Activated naive CD4-positive, alpha-beta T cell treated with anti-CD3 and anti-CD28 coated beads, Interleukin-2, amount 10 ng/mL, durations not matched to agents 7 days and 5 days (primary cell): ENCODE results near the gene TMEM25.
A peak's percentile ranks its signal among the peaks of the same experiment; 100 is the strongest.
"Not testable (repeated sequence)": the region's sequence is repeated elsewhere in the genome, so short reads cannot be mapped to it uniquely, and the experiment has no call there.

Source experiments
- CTCF ChIA-PET: fragments of 350-600 bp; sonication (Branson Sonifier 250); formaldehyde crosslinking; loops from one replicate; lab custom pipeline; 2021; ENCODE audit warnings: antibody characterized with exemption; lab: Charles Lee
- DNase-seq: peaks from one replicate; pipeline ENCODE4 v3.0.0-alpha.2; 2020
- H3K27ac Mint-ChIP-seq: one replicate; pipeline ENCODE4 v1.8.0; 2021; ENCODE audit warnings: mild to moderate bottlenecking, moderate library complexity, mixed read lengths
- H3K27me3 Mint-ChIP-seq: one replicate; pipeline ENCODE4 v1.8.0; 2021; ENCODE audit warnings: mild to moderate bottlenecking, mixed read lengths
- H3K36me3 Mint-ChIP-seq: one replicate; pipeline ENCODE4 v1.8.0; 2021; ENCODE audit warnings: mixed read lengths
- H3K4me1 Mint-ChIP-seq: one replicate; pipeline ENCODE4 v1.8.0; 2021; ENCODE audit warnings: mixed read lengths
- H3K4me3 Mint-ChIP-seq: one replicate; pipeline ENCODE4 v1.8.0; 2021; ENCODE audit warnings: mild to moderate bottlenecking, moderate library complexity, mixed read lengths
- H3K9me3 Mint-ChIP-seq: one replicate; pipeline ENCODE4 v1.8.0; 2021; ENCODE audit warnings: mixed read lengths

Gene TMEM25

DNA sequence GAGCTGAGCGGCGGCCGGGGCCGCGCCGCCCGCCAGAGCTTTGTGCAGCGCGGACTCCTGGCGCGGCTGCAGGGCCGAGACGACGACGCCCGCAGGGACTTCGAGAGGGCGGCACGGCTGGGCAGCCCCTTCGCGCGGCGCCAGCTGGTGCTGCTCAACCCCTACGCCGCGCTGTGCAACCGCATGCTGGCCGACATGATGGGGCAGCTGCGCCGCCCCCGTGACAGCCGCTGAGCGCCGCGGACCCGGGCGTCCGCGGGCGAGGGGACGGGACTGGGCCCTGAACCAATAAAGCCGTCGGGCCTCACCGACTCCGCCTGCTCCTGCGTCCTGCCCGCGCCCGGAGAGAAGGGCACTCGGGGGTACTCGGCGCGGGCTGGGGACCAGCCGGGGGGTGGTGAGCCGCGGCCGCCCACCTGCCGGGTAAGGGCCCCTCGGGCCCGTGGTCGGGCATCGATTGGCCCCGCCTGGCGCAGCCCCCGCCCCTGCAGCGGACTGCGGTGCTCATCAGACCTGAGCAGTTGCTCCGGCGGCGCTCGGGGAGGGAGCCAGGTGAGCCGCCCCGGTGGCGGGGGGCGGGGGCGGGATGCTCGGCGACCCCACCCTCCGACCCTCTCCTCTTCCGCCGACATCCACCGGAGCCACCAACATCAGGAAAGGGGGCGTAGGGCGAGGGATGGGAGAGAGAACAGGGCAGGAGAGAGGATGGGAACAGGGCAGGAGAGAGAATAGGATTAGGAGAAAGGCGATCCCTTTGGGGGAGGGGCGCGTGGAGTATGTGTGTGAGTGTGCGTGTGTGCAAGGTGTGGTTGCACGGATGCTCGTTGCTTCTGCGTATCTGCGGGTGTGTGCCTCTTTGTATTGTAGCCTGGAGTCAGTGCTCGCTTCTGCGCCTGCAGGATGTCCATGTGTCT, at the start of gene TMEM25:
Gene TMEM25, plus strand, starts transcription at position 510 of the 914 bp plus-strand sequence. CDS start 610 bp downstream, outside the sequence.
- DNase-seq, result peak; percentile 84
- no peaks in the 10 kb centered on the region for H3K27me3 Mint-ChIP-seq
- H3K4me1 Mint-ChIP-seq, result peaks cover 27% of the 10 kb centered on the region
- peaks cover 8% of the 10 kb centered on the region for H3K36me3 Mint-ChIP-seq
- no peaks in the 10 kb centered on the region for H3K9me3 Mint-ChIP-seq
- peak within 1 kb of the TSS; percentile 92 for H3K4me3 Mint-ChIP-seq
- CTCF ChIA-PET, result no interaction called here
- H3K27ac Mint-ChIP-seq, result peak within 1 kb of the TSS; percentile 87

DNA sequence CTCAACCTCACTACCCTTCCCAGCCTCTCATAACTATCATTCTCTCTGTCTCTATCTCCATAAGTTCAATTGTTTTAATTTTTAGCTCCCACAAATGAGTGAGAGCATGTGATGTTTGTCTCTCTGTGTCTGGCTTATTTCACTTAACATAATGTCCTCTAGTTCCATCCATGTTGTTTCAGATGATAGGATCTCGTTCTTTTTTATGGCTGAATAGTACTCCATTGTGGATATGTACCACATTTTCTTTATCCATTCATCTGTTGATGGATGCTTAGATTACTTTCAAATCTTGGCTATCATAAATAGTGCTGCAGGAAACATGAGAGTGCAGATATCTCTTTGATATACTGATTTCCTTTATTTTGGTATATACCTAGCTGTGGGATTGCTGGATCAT, 49.8 kb upstream of the TMEM25 start:
- DNase-seq, H3K27me3 Mint-ChIP-seq, H3K9me3 Mint-ChIP-seq, H3K4me3 Mint-ChIP-seq, H3K4me1 Mint-ChIP-seq, CTCF ChIA-PET: not testable (repeated sequence)
- Mint-ChIP-seq H3K27ac (peak overlapping the region; percentile 6), H3K36me3 (peaks cover 63% of the 10 kb centered on the region)

DNA sequence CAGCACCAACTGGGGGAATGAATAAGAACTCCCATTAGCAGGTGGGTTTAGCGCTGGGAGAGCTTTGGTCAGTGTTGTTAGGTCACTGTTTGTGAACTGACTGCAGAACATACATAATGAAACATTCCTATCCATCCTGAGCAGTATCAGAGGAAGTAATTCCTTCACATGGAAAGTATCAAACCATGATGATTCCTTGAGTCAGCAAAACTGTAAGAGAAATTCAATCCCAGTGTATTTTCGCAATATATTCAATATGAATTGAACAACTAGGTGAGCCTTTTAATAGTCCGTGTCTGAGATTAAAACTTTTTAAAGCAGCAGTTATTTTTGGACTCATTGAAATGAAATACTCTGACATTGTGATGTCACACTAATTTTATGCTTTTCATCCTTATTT, 46.6 kb upstream of the TMEM25 start:
- H3K27ac Mint-ChIP-seq, result peak overlapping the region; percentile 3
- H3K9me3 Mint-ChIP-seq, result no peaks in the 10 kb centered on the region
- peaks cover 55% of the 10 kb centered on the region for H3K36me3 Mint-ChIP-seq
- CTCF ChIA-PET, result interaction anchor here (0.9 kb wide), 1 partner anchor 16 kb away, joined by 3 read pairs; no protein-coding TSS in a partner anchor
- H3K4me1 Mint-ChIP-seq, result no peaks in the 10 kb centered on the region
- no peaks in the 10 kb centered on the region for H3K27me3 Mint-ChIP-seq
- no peak overlapping the region for H3K4me3 Mint-ChIP-seq
- DNase-seq, result no peak

DNA sequence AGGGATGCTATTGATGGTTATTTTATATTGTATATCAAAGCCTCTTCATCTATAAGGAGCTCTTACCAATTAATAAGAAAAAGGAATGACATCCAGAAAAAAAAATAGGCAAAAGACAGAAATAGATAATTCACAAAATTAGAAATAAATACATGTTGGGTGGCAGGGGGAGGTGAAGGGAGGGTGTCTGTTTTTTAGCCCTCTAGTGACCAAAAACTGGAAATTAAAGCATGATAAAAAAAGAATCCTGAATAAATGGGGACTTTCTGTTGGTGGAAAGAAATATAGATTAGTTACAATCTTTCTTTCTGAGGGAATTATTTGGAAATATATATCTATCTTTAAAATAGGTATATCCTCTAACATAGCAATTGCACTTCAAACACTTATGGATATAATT, 45.7 kb upstream of the TMEM25 start:
- DNase-seq, result no peak

DNA sequence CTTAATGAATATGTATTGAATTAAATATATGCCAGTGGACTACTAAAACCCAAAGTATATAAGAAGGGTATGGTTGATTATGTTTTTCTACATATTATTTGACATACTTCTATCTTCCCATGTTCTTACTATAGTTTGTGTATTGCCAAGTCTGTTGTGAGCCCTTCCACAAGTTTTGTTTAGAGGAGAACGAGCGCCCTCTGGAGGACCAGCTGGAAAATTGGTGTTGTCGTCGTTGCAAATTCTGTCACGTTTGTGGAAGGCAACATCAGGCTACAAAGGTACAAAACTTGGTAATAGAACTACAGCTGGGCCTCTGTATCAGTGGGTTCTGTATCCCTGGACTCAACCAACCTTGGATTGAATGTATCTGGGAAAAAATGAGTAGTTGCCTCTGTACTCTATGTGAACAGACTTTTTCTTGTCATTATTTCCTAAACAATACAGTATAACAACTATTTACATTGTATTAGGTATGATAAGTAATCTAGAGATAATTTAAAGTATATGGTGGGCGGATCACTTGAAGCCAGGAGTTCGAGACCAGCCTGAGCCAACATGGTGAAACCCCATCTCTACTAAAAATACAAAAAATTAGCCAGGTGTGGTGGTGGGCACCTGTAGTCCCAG, 42.4 kb upstream of the TMEM25 start:
- peaks cover 50% of the 10 kb centered on the region for H3K36me3 Mint-ChIP-seq
- peak; percentile 86 for DNase-seq
- H3K27me3 Mint-ChIP-seq, result no peaks in the 10 kb centered on the region
- no peak overlapping the region for H3K4me3 Mint-ChIP-seq
- CTCF ChIA-PET, result interaction anchor here (0.7 to 1.9 kb wide), 18 partner anchors 16 to 193 kb away, joined by 3 to 10 read pairs (median 4); partner anchors contain the start of gene UBE4A
- no peaks in the 10 kb centered on the region for H3K4me1 Mint-ChIP-seq
- H3K27ac Mint-ChIP-seq, result peak overlapping the region; percentile 0
- no peaks in the 10 kb centered on the region for H3K9me3 Mint-ChIP-seq

More for the DNA sequence above, 45.7 kb upstream of the TMEM25 start:
- H3K27ac Mint-ChIP-seq, result no peak overlapping the region
- H3K4me3 Mint-ChIP-seq, result no peak overlapping the region
- peaks cover 59% of the 10 kb centered on the region for H3K36me3 Mint-ChIP-seq
- H3K9me3 Mint-ChIP-seq, result no peaks in the 10 kb centered on the region
- CTCF ChIA-PET, result no interaction called here
- no peaks in the 10 kb centered on the region for H3K4me1 Mint-ChIP-seq
- no peaks in the 10 kb centered on the region for H3K27me3 Mint-ChIP-seq

DNA sequence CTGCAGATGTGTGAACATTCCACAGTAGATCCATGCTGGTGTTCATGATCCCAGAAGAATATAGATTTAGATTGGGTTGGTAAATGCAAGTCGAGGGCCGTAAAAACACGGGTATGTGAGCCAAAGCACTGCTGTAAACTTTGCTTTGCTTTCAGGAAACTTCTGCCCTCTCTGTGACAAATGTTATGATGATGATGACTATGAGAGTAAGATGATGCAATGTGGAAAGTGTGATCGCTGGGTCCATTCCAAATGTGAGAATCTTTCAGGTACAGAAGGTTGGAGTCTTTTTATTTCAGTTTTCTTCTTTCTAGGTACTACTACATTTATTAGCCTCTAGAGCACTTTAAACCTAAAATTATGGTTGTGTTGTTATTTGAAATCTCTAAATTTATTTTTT, 40.0 kb upstream of the TMEM25 start:
- DNase-seq, result no peak
- Mint-ChIP-seq H3K4me3 (no peak overlapping the region), H3K36me3 (peaks cover 54% of the 10 kb centered on the region), H3K4me1 (no peaks in the 10 kb centered on the region), H3K9me3 (no peaks in the 10 kb centered on the region), H3K27ac (no peak overlapping the region), H3K27me3 (no peaks in the 10 kb centered on the region)
- CTCF ChIA-PET, result interaction anchor here (0.9 to 1.8 kb wide), 2 partner anchors 117 to 138 kb away, joined by 3 to 5 read pairs; no protein-coding TSS in a partner anchor

DNA sequence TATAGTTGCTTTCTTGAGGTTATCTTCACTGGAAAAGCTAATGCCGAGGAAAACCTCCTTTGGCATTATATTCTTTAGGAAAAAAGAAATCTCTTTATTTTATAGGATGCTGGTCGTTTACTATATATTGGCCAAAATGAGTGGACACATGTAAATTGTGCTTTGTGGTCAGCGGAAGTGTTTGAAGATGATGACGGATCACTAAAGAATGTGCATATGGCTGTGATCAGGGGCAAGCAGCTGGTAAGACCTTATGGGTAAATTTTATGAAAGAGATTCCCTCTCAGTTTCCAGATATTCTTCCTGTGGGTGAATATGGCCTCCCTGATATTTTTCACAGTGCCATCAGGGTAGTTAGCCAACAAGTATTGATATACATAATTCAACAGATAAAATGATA, 33.2 kb upstream of the TMEM25 start:
- peaks cover 63% of the 10 kb centered on the region for H3K36me3 Mint-ChIP-seq
- H3K4me3 Mint-ChIP-seq, result no peak overlapping the region
- no peak for DNase-seq
- H3K27me3 Mint-ChIP-seq, result no peaks in the 10 kb centered on the region
- CTCF ChIA-PET, result no interaction called here
- H3K4me1 Mint-ChIP-seq, result no peaks in the 10 kb centered on the region
- H3K27ac Mint-ChIP-seq, result no peak overlapping the region
- H3K9me3 Mint-ChIP-seq, result no peaks in the 10 kb centered on the region

DNA sequence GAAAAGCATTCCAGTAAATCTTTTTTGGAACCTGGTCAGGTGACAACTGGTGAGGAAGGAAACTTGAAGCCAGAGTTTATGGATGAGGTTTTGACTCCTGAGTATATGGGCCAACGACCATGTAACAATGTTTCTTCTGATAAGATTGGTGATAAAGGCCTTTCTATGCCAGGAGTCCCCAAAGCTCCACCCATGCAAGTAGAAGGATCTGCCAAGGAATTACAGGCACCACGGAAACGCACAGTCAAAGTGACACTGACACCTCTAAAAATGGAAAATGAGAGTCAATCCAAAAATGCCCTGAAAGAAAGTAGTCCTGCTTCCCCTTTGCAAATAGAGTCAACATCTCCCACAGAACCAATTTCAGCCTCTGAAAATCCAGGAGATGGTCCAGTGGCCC, 27.8 kb upstream of the TMEM25 start:
- DNase-seq, result no peak
- Mint-ChIP-seq H3K4me1 (no peaks in the 10 kb centered on the region), H3K9me3 (no peaks in the 10 kb centered on the region), H3K27ac (no peak overlapping the region), H3K27me3 (no peaks in the 10 kb centered on the region), H3K4me3 (no peak overlapping the region), H3K36me3 (peaks cover 71% of the 10 kb centered on the region)
- CTCF ChIA-PET, result no interaction called here

DNA sequence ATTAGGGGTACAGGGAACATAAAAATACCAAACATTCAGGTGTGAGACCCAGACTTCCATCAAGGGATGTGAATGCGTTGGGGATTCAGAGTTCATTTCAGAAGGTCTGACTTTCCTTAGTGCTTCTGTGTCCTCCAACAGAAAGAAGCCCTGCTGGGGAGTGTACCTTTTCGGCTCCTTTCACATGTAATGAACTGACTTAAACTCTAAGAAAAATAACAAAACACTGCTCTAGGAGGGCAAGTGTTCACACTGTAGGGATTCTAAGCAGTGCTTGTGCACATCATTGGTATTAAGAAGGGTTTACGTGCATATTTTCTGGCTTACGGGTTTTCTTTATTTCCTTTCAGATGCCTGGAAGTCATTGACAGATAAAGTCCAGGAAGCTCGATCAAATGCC, 19.4 kb upstream of the TMEM25 start:
- DNase-seq, result no peak
- H3K9me3 Mint-ChIP-seq, result no peaks in the 10 kb centered on the region
- peaks cover 8% of the 10 kb centered on the region for H3K4me1 Mint-ChIP-seq
- H3K4me3 Mint-ChIP-seq, result no peak overlapping the region
- H3K27ac Mint-ChIP-seq, result no peak overlapping the region
- H3K27me3 Mint-ChIP-seq, result no peaks in the 10 kb centered on the region
- H3K36me3 Mint-ChIP-seq, result peaks cover 48% of the 10 kb centered on the region
- CTCF ChIA-PET, result no interaction called here

DNA sequence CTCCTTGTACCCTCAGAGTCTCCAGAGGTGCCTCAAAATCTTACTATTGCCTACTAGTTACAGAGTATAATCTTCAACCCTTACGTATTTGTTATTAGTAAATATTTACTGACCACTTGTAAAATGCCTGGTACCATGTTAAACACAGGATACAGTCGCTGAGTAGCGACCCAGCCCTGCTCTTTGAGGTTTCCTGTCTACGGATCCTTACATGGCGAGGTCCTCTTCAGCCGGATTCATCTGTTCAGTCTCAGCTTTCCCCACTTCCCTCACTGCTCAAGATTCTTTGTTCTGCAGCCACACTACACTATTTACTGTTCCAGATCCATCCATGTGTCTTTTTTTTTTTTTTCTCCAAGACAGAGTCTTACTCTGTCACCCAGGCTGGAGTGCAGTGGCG, 16.9 kb upstream of the TMEM25 start:
- H3K4me3 Mint-ChIP-seq, result no peak overlapping the region
- peaks cover 49% of the 10 kb centered on the region for H3K36me3 Mint-ChIP-seq
- peak overlapping the region; percentile 79 for H3K27ac Mint-ChIP-seq
- no peaks in the 10 kb centered on the region for H3K27me3 Mint-ChIP-seq
- H3K4me1 Mint-ChIP-seq, result peaks cover 8% of the 10 kb centered on the region
- H3K9me3 Mint-ChIP-seq, result no peaks in the 10 kb centered on the region
- CTCF ChIA-PET, result no interaction called here
- DNase-seq, result peak; percentile 27

DNA sequence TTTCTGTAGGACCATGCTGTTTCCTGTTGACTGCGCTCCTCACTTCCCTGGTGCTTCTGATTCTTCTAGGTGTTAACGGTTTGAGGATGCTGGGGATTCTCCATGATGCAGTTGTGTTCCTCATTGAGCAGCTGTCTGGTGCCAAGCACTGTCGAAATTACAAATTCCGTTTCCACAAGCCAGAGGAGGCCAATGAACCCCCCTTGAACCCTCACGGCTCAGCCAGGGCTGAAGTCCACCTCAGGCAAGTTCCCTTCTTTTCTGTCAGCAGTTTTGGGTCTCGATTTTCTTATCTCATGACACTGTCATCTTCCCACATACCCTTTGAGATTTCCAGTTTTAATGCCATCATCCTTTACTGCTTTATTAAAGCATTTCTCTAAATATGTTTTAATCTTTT, 11.4 kb upstream of the TMEM25 start:
- no peaks in the 10 kb centered on the region for H3K9me3 Mint-ChIP-seq
- H3K27me3 Mint-ChIP-seq, result no peaks in the 10 kb centered on the region
- peaks cover 51% of the 10 kb centered on the region for H3K36me3 Mint-ChIP-seq
- DNase-seq, result no peak
- peaks cover 2% of the 10 kb centered on the region for H3K4me1 Mint-ChIP-seq
- H3K4me3 Mint-ChIP-seq, result no peak overlapping the region
- peak overlapping the region; percentile 20 for H3K27ac Mint-ChIP-seq
- CTCF ChIA-PET, result no interaction called here

DNA sequence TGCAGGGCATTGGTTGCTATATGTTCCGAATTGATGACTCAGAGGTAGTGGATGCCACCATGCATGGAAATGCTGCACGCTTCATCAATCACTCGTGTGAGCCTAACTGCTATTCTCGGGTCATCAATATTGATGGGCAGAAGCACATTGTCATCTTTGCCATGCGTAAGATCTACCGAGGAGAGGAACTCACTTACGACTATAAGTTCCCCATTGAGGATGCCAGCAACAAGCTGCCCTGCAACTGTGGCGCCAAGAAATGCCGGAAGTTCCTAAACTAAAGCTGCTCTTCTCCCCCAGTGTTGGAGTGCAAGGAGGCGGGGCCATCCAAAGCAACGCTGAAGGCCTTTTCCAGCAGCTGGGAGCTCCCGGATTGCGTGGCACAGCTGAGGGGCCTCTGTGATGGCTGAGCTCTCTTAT, 9.1 kb upstream of the TMEM25 start:
- H3K36me3 Mint-ChIP-seq, result peaks cover 46% of the 10 kb centered on the region
- no peak overlapping the region for H3K27ac Mint-ChIP-seq
- CTCF ChIA-PET, result no interaction called here
- no peak overlapping the region for H3K4me3 Mint-ChIP-seq
- peaks cover 3% of the 10 kb centered on the region for H3K4me1 Mint-ChIP-seq
- H3K27me3 Mint-ChIP-seq, result no peaks in the 10 kb centered on the region
- no peaks in the 10 kb centered on the region for H3K9me3 Mint-ChIP-seq
- DNase-seq, result no peak

DNA sequence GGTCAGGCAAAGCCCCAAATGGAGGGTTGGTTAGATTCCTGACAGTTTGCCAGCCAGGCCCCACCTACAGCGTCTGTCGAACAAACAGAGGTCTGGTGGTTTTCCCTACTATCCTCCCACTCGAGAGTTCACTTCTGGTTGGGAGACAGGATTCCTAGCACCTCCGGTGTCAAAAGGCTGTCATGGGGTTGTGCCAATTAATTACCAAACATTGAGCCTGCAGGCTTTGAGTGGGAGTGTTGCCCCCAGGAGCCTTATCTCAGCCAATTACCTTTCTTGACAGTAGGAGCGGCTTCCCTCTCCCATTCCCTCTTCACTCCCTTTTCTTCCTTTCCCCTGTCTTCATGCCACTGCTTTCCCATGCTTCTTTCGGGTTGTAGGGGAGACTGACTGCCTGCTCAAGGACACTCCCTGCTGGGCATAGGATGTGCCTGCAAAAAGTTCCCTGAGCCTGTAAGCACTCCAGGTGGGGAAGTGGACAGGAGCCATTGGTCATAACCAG, 8.4 kb upstream of the TMEM25 start:
- Mint-ChIP-seq H3K9me3 (no peaks in the 10 kb centered on the region), H3K4me3 (no peak overlapping the region), H3K27ac (no peak overlapping the region), H3K36me3 (peaks cover 48% of the 10 kb centered on the region), H3K27me3 (no peaks in the 10 kb centered on the region), H3K4me1 (peaks cover 4% of the 10 kb centered on the region)
- CTCF ChIA-PET, result no interaction called here
- DNase-seq, result no peak

DNA sequence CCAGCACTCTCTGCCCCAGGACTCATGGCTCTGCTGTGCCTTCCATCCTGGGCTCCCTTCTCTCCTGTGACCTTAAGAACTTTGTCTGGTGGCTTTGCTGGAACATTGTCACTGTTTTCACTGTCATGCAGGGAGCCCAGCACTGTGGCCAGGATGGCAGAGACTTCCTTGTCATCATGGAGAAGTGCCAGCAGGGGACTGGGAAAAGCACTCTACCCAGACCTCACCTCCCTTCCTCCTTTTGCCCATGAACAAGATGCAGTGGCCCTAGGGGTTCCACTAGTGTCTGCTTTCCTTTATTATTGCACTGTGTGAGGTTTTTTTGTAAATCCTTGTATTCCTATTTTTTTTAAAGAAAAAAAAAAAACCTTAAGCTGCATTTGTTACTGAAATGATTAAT, 6.6 kb upstream of the TMEM25 start:
- H3K9me3 Mint-ChIP-seq, result no peaks in the 10 kb centered on the region
- H3K27me3 Mint-ChIP-seq, result no peaks in the 10 kb centered on the region
- no peak overlapping the region for H3K4me3 Mint-ChIP-seq
- H3K4me1 Mint-ChIP-seq, result peaks cover 10% of the 10 kb centered on the region
- H3K27ac Mint-ChIP-seq, result no peak overlapping the region
- DNase-seq, result no peak
- H3K36me3 Mint-ChIP-seq, result peaks cover 51% of the 10 kb centered on the region
- CTCF ChIA-PET, result interaction anchor here (1.1 to 1.3 kb wide), 2 partner anchors 34 to 352 kb away, joined by 3 read pairs; no protein-coding TSS in a partner anchor
